Hepatocyte (in vitro differentiated cells): ENCODE results near the gene ZBP1. TPM values are rescaled to one million over a fixed set of nuclear protein-coding genes. Genes with fewer than 3 reads are reported as not detected.

Experiments used
- DNase-seq: peaks from one replicate; pipeline ENCODE4 v3.0.0-alpha.2; 2016; ENCODE audit warnings: low spot score
- H2AFZ ChIP-seq: fragments of 200-600 bp; sonication (generic); 2 replicates; pipeline ENCODE4 v1.6.0; 2016; ENCODE audit warnings: antibody characterized with exemption, mild to moderate bottlenecking
- H3K27ac ChIP-seq: fragments of 200-600 bp; sonication (generic); 2 replicates; pipeline ENCODE4 v1.5.1; 2016; ENCODE audit warnings: mild to moderate bottlenecking
- H3K27me3 ChIP-seq: fragments of 200-600 bp; sonication (generic); 2 replicates; pipeline ENCODE4 v1.6.1; 2016
- H3K36me3 ChIP-seq: fragments of 200-600 bp; sonication (generic); replicated peaks from 2 replicates; pipeline ENCODE4 v1.5.1; 2016; ENCODE audit warnings: low read depth; ENCODE audit not compliant: insufficient read depth
- H3K4me1 ChIP-seq: fragments of 200-600 bp; sonication (generic); 2 replicates; pipeline ENCODE4 v1.5.1; 2016; ENCODE audit warnings: mild to moderate bottlenecking, moderate library complexity; ENCODE audit not compliant: insufficient read depth
- H3K4me2 ChIP-seq: fragments of 200-600 bp; sonication (generic); 2 replicates; pipeline ENCODE4 v1.6.0; 2016
- H3K4me3 ChIP-seq: fragments of 200-600 bp; sonication (generic); 2 replicates; pipeline ENCODE4 v1.5.1; 2016; ENCODE audit warnings: mild to moderate bottlenecking
- H3K79me2 ChIP-seq: fragments of 200-600 bp; sonication (generic); 2 replicates; pipeline ENCODE4 v1.6.0; 2017; ENCODE audit warnings: mild to moderate bottlenecking
- H3K9me2 ChIP-seq: fragments of 200-600 bp; sonication (generic); replicated peaks from 2 replicates; pipeline ENCODE4 v1.6.0; 2017; ENCODE audit warnings: mild to moderate bottlenecking; ENCODE audit not compliant: insufficient read depth
- H3K9me3 ChIP-seq: fragments of 200-600 bp; sonication (generic); 2 replicates; pipeline ENCODE4 v1.5.1; 2016; ENCODE audit warnings: low read depth, mild to moderate bottlenecking
- H4K20me1 ChIP-seq: fragments of 200-600 bp; sonication (generic); 2 replicates; pipeline ENCODE4 v1.6.0; 2016; ENCODE audit warnings: mild to moderate bottlenecking; ENCODE audit not compliant: insufficient read depth, poor library complexity, severe bottlenecking
- CTCF ChIP-seq: fragments of 200-600 bp; sonication (generic); IDR thresholded peaks from 2 replicates; pipeline ENCODE4 v1.5.1; 2016; ENCODE audit warnings: antibody characterized with exemption, mild to moderate bottlenecking; ENCODE audit not compliant: poor library complexity
- EZH2 ChIP-seq: fragments of 200-600 bp; sonication (generic); IDR thresholded peaks from 2 replicates; pipeline ENCODE4 v1.6.1; 2016; ENCODE audit warnings: antibody characterized with exemption, mild to moderate bottlenecking, borderline replicate concordance
- EZH2phosphoT487 ChIP-seq: fragments of 200-600 bp; sonication (generic); IDR thresholded peaks from one replicate; pipeline ENCODE4 v1.6.1; 2018; ENCODE audit warnings: antibody characterized with exemption, mild to moderate bottlenecking, low read depth, moderate library complexity; ENCODE audit not compliant: unreplicated experiment, severe bottlenecking
- WGBS: methylation state at CpG from one replicate; pipeline ENCODE4 v1.1.6; 2016; ENCODE audit warnings: low lambda C conversion rate; ENCODE audit errors: missing lambda C conversion rate; 5-methylcytosine and 5-hydroxymethylcytosine counted together
- polyA plus RNA-seq: library from polyadenylated mRNA; unstranded; fragments of >200 nt; fragmentation: Nextera tagmentation; extraction: Ambion mirVana; gene quantifications from 2 replicates; pipeline ENCODE4 v1.2.1, GENCODE V29; 2016
- total RNA-seq: library from RNA; depleted of rRNA; stranded (reverse); fragments of >200 nt; gene quantifications from 2 replicates; pipeline ENCODE4 v1.2.3, GENCODE V29; 2014

ZBP1 gene, protein sequence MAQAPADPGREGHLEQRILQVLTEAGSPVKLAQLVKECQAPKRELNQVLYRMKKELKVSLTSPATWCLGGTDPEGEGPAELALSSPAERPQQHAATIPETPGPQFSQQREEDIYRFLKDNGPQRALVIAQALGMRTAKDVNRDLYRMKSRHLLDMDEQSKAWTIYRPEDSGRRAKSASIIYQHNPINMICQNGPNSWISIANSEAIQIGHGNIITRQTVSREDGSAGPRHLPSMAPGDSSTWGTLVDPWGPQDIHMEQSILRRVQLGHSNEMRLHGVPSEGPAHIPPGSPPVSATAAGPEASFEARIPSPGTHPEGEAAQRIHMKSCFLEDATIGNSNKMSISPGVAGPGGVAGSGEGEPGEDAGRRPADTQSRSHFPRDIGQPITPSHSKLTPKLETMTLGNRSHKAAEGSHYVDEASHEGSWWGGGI
- total RNA-seq: not detected in 2 replicates
- polyA plus RNA-seq: not detected in 2 replicates

DNA sequence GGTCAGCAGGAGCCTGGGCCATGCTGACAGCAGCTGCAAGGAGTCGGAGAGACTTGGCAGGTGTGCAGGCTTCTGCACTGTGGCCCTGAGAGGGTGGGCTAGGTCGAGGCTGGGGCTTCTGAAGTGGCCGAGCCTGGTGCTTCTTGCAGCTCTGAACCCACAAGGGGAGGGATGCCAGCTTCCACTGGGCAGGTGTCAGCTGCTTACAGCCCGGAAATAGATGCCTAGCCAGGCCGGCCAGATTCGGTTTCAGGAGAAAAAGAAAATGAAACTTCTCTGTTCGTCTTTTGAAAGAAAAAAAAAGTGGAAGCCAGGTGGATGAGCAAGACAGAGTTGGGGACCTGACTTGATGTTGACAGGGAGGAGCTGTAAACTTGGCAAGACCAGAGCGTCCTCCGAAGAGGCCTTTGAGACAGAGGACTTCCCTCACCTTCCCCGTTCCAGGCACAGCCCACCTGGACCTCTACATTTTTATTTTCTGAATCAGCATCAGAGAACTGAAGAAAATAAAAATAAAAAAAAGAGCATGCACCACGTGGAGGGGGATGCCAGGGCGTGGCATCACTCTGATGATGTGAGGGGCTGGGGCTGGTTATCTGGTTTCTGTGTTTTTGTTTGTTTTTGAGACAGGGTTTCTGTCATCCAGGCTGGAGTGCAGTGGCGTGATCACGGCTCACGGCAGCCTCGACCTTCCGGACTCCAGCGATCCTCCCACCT is at the start of gene ZBP1:
TSS of gene ZBP1 (minus strand) at position 153 of the 717 bp plus-strand sequence. CDS start at position 22, 131 bp downstream.
- WGBS: 89% methylated on average over 18 of the region's 18 CpGs
- Histone ChIP-seq H3K9me3 (no peaks in the 10 kb centered on the region), H3K9me2 (no peaks in the 10 kb centered on the region), H3K79me2 (no peaks in the 10 kb centered on the region), H3K27ac (no peak within 1 kb of the TSS), H3K4me1 (no peaks in the 10 kb centered on the region), H3K4me2 (no peak within 1 kb of the TSS), H2AFZ (no peak within 1 kb of the TSS), H4K20me1 (no peaks in the 10 kb centered on the region), H3K27me3 (no peaks in the 10 kb centered on the region), H3K36me3 (no peaks in the 10 kb centered on the region), H3K4me3 (no peak within 1 kb of the TSS)
- DNase-seq: no peak
- no peak for TF ChIP-seq EZH2
- TF ChIP-seq CTCF: no peak
- TF ChIP-seq EZH2phosphoT487: no peak

GRCh38 chr20:57669632-57670031 is 49.4 kb upstream of the ZBP1 start:
- H3K4me2 ChIP-seq: no peak overlapping the region
- no peaks in the 10 kb centered on the region for H3K9me3 ChIP-seq
- peaks cover 29% of the 10 kb centered on the region for H4K20me1 ChIP-seq
- H3K27ac ChIP-seq: no peak overlapping the region
- H3K27me3 ChIP-seq: no peaks in the 10 kb centered on the region
- H3K4me3 ChIP-seq: no peak overlapping the region
- no peaks in the 10 kb centered on the region for H3K36me3 ChIP-seq
- 77% methylated on average over 8 of the region's 8 CpGs for WGBS
- peaks cover 28% of the 10 kb centered on the region for H3K79me2 ChIP-seq
- no peaks in the 10 kb centered on the region for H3K9me2 ChIP-seq
- no peak for TF ChIP-seq EZH2
- TF ChIP-seq CTCF: no peak
- TF ChIP-seq EZH2phosphoT487: no peak
- no peak overlapping the region for H2AFZ ChIP-seq
- DNase-seq: no peak
- no peaks in the 10 kb centered on the region for H3K4me1 ChIP-seq

- WGBS: 90% methylated on average over 18 of the region's 18 CpGs
- H3K9me3 ChIP-seq: no peaks in the 10 kb centered on the region
- no peak overlapping the region for H3K4me3 ChIP-seq
- no peaks in the 10 kb centered on the region for H3K9me2 ChIP-seq
- no peak overlapping the region for H3K27ac ChIP-seq
- H4K20me1 ChIP-seq: peaks cover 32% of the 10 kb centered on the region
- no peak overlapping the region for H2AFZ ChIP-seq
- no peaks in the 10 kb centered on the region for H3K4me1 ChIP-seq
- peaks cover 13% of the 10 kb centered on the region for H3K79me2 ChIP-seq
- no peak for DNase-seq
- TF ChIP-seq EZH2: no peak
- TF ChIP-seq CTCF: no peak
- TF ChIP-seq EZH2phosphoT487: no peak
- H3K36me3 ChIP-seq: no peaks in the 10 kb centered on the region
- H3K4me2 ChIP-seq: no peak overlapping the region
- no peaks in the 10 kb centered on the region for H3K27me3 ChIP-seq
Observed at GRCh38 chr20:57667924-57668782, 47.9 kb upstream of the ZBP1 start.
